PC-3 (cell line): ENCODE data around the gene DMAP1.

Experiments used
- EZH2 ChIP-seq: fragments of 300-600 bp; sonication (generic); IDR thresholded peaks from one replicate; pipeline ENCODE4 v1.6.1; 2017; ENCODE audit warnings: antibody characterized with exemption, mild to moderate bottlenecking, low read length; ENCODE audit not compliant: unreplicated experiment
- EZH2phosphoT487 ChIP-seq: fragments of 300-600 bp; sonication (generic); IDR thresholded peaks from 2 replicates; pipeline ENCODE4 v1.6.1; 2018; ENCODE audit warnings: mild to moderate bottlenecking, antibody characterized with exemption, low read length, borderline replicate concordance
- TF ChIP-seq, protein P1 (sequence below): fragments of 300-600 bp; sonication (generic); conservative IDR thresholded peaks from 2 replicates; pipeline ENCODE4 v1.5.1; 2017; ENCODE audit warnings: antibody characterized with exemption, low read depth, mild to moderate bottlenecking, low read length

DNA sequence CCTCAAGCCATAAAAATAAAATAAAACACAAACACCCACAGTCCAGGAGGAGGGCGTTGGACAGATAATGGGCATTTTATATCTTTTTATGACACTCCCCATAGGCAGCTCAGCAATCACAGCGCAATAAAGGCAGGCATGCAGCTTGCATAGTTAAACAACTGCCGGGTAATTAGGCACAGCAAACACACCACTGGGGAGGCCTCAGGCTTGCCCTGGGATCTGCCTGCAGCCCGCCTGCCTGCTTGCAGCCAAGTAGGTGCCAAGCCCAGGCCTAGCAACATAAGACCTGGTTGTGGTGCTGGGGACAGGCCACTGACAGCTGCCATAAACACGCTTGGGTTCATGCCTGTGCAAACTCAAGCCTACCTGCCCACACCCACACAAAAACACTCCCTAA, 54.2 kb downstream of the DMAP1 start:
- TF ChIP-seq EZH2 (no peak), EZH2phosphoT487 (no peak)
- TF ChIP-seq, protein P1, sequence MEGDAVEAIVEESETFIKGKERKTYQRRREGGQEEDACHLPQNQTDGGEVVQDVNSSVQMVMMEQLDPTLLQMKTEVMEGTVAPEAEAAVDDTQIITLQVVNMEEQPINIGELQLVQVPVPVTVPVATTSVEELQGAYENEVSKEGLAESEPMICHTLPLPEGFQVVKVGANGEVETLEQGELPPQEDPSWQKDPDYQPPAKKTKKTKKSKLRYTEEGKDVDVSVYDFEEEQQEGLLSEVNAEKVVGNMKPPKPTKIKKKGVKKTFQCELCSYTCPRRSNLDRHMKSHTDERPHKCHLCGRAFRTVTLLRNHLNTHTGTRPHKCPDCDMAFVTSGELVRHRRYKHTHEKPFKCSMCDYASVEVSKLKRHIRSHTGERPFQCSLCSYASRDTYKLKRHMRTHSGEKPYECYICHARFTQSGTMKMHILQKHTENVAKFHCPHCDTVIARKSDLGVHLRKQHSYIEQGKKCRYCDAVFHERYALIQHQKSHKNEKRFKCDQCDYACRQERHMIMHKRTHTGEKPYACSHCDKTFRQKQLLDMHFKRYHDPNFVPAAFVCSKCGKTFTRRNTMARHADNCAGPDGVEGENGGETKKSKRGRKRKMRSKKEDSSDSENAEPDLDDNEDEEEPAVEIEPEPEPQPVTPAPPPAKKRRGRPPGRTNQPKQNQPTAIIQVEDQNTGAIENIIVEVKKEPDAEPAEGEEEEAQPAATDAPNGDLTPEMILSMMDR = no peak
